ENCODE data around the gene MTUS2. TPM values are rescaled to one million over a fixed set of nuclear protein-coding genes. Genes with fewer than 3 reads are reported as not detected.

Gene MTUS2
- total RNA-seq, 1 experiment from 2014 or later: 1.7 TPM

- Mint-ChIP-seq H3K36me3 (ENCODE audit: insufficient read depth, unreplicated experiment) (peaks cover 77% of the 10 kb centered on the region), H3K4me3 (ENCODE audit: unreplicated experiment) (no peak overlapping the region), H3K27ac (ENCODE audit: unreplicated experiment) (no peak overlapping the region), H3K4me1 (ENCODE audit: low read depth, unreplicated experiment) (no peaks in the 10 kb centered on the region), H3K27me3 (ENCODE audit: insufficient read depth, unreplicated experiment) (no peaks in the 10 kb centered on the region), H3K9me3 (ENCODE audit: unreplicated experiment) (no peaks in the 10 kb centered on the region)
- Histone ChIP-seq H3K36me3 (ENCODE audit: control insufficient read depth, insufficient read depth, low read length) (no peaks in the 10 kb centered on the region; the same call in 1 of the 2 replicates), H3K9me3 (no peaks in the 10 kb centered on the region), H3K4me1 (no peaks in the 10 kb centered on the region), H3K4me3 (ENCODE audit: low read depth, low read length) (no peak overlapping the region), H3K27me3 (replicated peaks; ENCODE audit: control insufficient read depth, insufficient read depth, low read length) (no peaks in the 10 kb centered on the region)
- TF ChIP-seq CTCF (IDR thresholded peaks at IDR 0.05; ENCODE audit: insufficient read depth in 1 of 2, low read depth in 1 of 2, low read length in 1 of 2, severe bottlenecking in 1 of 2, unreplicated experiment in 1 of 2): no peak
- no TSS peak for BruUV-seq (replicated peaks)
- DNase-seq: no peak
- ChIA-PET CTCF (interaction anchor here (0.6 kb wide), 2 partner anchors 49 to 97 kb away, joined by 4 read pairs; no protein-coding TSS in a partner anchor), POLR2A (no interaction called here)
- intact Hi-C loops (cut with micrococcal nuclease; ENCODE audit: unreplicated experiment): no loop called here
Measured at GRCh38 chr13:29538652-29539040, 718.5 kb downstream of the MTUS2 start.

DNA sequence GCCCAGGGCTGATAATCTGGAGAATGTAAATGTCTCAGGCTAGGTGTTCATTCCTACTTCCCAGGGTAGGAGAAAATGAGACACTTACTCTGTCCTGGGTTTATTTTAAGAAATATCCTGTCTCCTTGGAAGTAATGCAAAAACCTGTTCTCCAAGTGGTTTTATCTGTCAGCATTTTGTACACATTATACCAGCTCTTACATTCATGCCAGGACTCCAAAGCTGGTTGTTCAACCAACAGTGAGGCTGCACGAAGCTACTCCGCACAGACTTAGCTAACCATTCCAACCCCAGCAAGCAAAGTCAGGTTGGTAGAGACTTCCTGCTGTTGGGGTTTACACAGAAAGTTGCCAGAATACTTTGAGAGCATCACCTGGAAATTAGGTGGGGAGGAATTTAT is 719.7 kb downstream of the MTUS2 start:
- Mint-ChIP-seq H3K4me3 (ENCODE audit: unreplicated experiment) (no peak overlapping the region), H3K27ac (ENCODE audit: unreplicated experiment) (no peak overlapping the region), H3K9me3 (ENCODE audit: unreplicated experiment) (no peaks in the 10 kb centered on the region), H3K36me3 (ENCODE audit: insufficient read depth, unreplicated experiment) (peaks cover 71% of the 10 kb centered on the region), H3K27me3 (ENCODE audit: insufficient read depth, unreplicated experiment) (no peaks in the 10 kb centered on the region), H3K4me1 (ENCODE audit: low read depth, unreplicated experiment) (no peaks in the 10 kb centered on the region)
- TF ChIP-seq CTCF (IDR thresholded peaks at IDR 0.05; ENCODE audit: insufficient read depth in 1 of 2, low read depth in 1 of 2, low read length in 1 of 2, severe bottlenecking in 1 of 2, unreplicated experiment in 1 of 2): no peak
- H3K4me3 ChIP-seq (ENCODE audit: low read depth, low read length): no peak overlapping the region
- intact Hi-C loops (cut with micrococcal nuclease; ENCODE audit: unreplicated experiment): no loop called here
- no peaks in the 10 kb centered on the region for H3K27me3 ChIP-seq (replicated peaks; ENCODE audit: control insufficient read depth, insufficient read depth, low read length)
- H3K36me3 ChIP-seq (ENCODE audit: control insufficient read depth, insufficient read depth, low read length): no peaks in the 10 kb centered on the region
- no peak for DNase-seq
- no TSS peak for BruUV-seq (replicated peaks)
- no peaks in the 10 kb centered on the region for H3K9me3 ChIP-seq
- ChIA-PET CTCF (no interaction called here), POLR2A (no interaction called here)
- H3K4me1 ChIP-seq: no peaks in the 10 kb centered on the region

DNA sequence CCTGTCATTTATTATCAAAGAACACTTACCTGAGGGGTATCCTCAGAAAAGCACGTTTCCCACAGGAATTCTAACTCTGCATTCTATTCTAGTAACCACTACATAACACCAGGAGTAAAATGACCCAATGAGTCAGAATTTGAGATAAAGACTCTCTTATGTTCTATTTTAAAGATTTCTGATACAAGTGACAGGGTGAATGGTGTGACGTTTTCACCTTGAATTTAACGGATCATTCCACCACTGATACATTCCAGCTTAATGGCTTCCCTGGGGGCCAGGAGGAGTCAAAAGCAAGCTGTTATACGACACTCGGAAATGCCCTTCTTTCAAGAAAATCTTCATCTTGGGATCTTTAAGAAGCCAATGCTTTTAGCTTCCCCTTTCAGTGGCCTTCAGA is 720.2 kb downstream of the MTUS2 start:
- CTCF ChIA-PET: no interaction called here
- no peak for DNase-seq
- no peak overlapping the region for H3K4me3 ChIP-seq (ENCODE audit: low read depth, low read length)
- H3K36me3 ChIP-seq (ENCODE audit: control insufficient read depth, insufficient read depth, low read length): no peaks in the 10 kb centered on the region
- no peaks in the 10 kb centered on the region for H3K4me1 ChIP-seq
- Mint-ChIP-seq H3K9me3 (ENCODE audit: unreplicated experiment) (no peaks in the 10 kb centered on the region), H3K27ac (ENCODE audit: unreplicated experiment) (no peak overlapping the region), H3K4me3 (ENCODE audit: unreplicated experiment) (no peak overlapping the region), H3K27me3 (ENCODE audit: insufficient read depth, unreplicated experiment) (no peaks in the 10 kb centered on the region), H3K36me3 (ENCODE audit: insufficient read depth, unreplicated experiment) (peaks cover 73% of the 10 kb centered on the region), H3K4me1 (ENCODE audit: low read depth, unreplicated experiment) (peaks cover 5% of the 10 kb centered on the region)
- POLR2A ChIA-PET: no interaction called here
- H3K9me3 ChIP-seq: no peaks in the 10 kb centered on the region
- intact Hi-C loops (cut with micrococcal nuclease; ENCODE audit: unreplicated experiment): no loop called here
- H3K27me3 ChIP-seq (replicated peaks; ENCODE audit: control insufficient read depth, insufficient read depth, low read length): no peaks in the 10 kb centered on the region
- TF ChIP-seq CTCF (IDR thresholded peaks at IDR 0.05; ENCODE audit: insufficient read depth in 1 of 2, low read depth in 1 of 2, low read length in 1 of 2, severe bottlenecking in 1 of 2, unreplicated experiment in 1 of 2): no peak
- BruUV-seq (replicated peaks): no TSS peak
